Loucy (cell line): ENCODE results near the gene ATOH8.

Experiments
- EZH2phosphoT487 ChIP-seq: fragments of 200-600 bp; IDR thresholded peaks from 2 replicates; pipeline ENCODE4 v1.6.1; 2018; ENCODE audit warnings: antibody characterized with exemption, mild to moderate bottlenecking, moderate library complexity, borderline replicate concordance
- TF ChIP-seq, protein P1 (sequence below): fragments of 200-600 bp; sonication (generic); conservative IDR thresholded peaks from 2 replicates; pipeline ENCODE4 v1.5.1; 2014; ENCODE audit warnings: mild to moderate bottlenecking, antibody characterized with exemption, low read length

GRCh38 chr2:85765081-85765731 is 11.4 kb downstream of the ATOH8 start:
- TF ChIP-seq, protein P1, sequence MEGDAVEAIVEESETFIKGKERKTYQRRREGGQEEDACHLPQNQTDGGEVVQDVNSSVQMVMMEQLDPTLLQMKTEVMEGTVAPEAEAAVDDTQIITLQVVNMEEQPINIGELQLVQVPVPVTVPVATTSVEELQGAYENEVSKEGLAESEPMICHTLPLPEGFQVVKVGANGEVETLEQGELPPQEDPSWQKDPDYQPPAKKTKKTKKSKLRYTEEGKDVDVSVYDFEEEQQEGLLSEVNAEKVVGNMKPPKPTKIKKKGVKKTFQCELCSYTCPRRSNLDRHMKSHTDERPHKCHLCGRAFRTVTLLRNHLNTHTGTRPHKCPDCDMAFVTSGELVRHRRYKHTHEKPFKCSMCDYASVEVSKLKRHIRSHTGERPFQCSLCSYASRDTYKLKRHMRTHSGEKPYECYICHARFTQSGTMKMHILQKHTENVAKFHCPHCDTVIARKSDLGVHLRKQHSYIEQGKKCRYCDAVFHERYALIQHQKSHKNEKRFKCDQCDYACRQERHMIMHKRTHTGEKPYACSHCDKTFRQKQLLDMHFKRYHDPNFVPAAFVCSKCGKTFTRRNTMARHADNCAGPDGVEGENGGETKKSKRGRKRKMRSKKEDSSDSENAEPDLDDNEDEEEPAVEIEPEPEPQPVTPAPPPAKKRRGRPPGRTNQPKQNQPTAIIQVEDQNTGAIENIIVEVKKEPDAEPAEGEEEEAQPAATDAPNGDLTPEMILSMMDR, result no peak
- no peak for TF ChIP-seq EZH2phosphoT487
